Measurements from ENCODE around the gene KCNH5.

DNA sequence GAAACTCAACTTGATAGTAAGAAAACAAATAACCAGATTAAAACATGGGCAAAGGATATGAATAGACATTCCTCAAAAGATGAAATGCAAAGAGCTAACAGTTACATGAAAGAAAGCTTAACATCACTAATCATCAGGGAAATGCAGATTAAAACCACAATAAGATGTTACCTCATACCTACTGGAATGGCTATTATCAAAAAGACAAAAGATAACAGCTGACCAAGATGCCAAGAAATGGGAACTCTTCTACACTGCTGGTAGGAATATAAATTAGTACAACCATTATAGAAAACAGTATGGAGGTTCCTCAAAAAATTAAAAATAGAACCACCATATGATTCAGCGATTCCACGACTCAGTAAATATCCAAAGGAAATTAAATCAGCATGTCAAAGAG, 18.8 kb downstream of the KCNH5 start:
- TF ChIP-seq, protein P1, sequence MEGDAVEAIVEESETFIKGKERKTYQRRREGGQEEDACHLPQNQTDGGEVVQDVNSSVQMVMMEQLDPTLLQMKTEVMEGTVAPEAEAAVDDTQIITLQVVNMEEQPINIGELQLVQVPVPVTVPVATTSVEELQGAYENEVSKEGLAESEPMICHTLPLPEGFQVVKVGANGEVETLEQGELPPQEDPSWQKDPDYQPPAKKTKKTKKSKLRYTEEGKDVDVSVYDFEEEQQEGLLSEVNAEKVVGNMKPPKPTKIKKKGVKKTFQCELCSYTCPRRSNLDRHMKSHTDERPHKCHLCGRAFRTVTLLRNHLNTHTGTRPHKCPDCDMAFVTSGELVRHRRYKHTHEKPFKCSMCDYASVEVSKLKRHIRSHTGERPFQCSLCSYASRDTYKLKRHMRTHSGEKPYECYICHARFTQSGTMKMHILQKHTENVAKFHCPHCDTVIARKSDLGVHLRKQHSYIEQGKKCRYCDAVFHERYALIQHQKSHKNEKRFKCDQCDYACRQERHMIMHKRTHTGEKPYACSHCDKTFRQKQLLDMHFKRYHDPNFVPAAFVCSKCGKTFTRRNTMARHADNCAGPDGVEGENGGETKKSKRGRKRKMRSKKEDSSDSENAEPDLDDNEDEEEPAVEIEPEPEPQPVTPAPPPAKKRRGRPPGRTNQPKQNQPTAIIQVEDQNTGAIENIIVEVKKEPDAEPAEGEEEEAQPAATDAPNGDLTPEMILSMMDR (IDR thresholded peaks at IDR 0.05; ENCODE audit: insufficient read depth, low read length, poor library complexity, severe bottlenecking), result no peak
- TF ChIP-seq EZH2phosphoT487 (conservative IDR thresholded peaks at IDR 0.05; ENCODE audit: low read length), result no peak
